CD14-positive monocyte (primary cell): ENCODE data around the gene MCF2L. TPM values are rescaled to one million over a fixed set of nuclear protein-coding genes. Genes with fewer than 3 reads are reported as not detected.

Experiments used
- DNase-seq, 3 donors: peaks; one replicate each; pipeline ENCODE4 v3.0.0-alpha.2; 2011 to 2022
- H2AFZ ChIP-seq: 2 replicates; pipeline ENCODE4 v1.6.0; 2012; ENCODE audit warnings: mild to moderate bottlenecking, low read depth, low read length, inconsistent platforms; ENCODE audit not compliant: insufficient read depth, poor library complexity, severe bottlenecking
- H3K27ac ChIP-seq, 2 donors: 1 replicate in 1 of 2; 2 replicates in 1 of 2; pipeline ENCODE4 v1.5.1; 2012 to 2013; ENCODE audit warnings: low read length in 2 of 2, control low read depth in 1 of 2, inconsistent platforms in 1 of 2, low read depth in 1 of 2, mild to moderate bottlenecking in 1 of 2
- H3K27me3 ChIP-seq, 2 donors: one replicate each; pipeline versions ENCODE4 v1.6.0 to v1.6.1; 2011 to 2013; ENCODE audit warnings: low read length in 2 of 2; ENCODE audit not compliant: control insufficient read depth in 2 of 2, insufficient read depth in 2 of 2
- H3K36me3 ChIP-seq, 2 donors: replicated peaks in 1 of 2; 1 replicate in 1 of 2; 2 replicates in 1 of 2; pipeline versions ENCODE4 v1.5.1 to v1.6.1; 2012 to 2013; ENCODE audit warnings: low read length in 2 of 2, control low read depth in 1 of 2, inconsistent platforms in 1 of 2, mild to moderate bottlenecking in 1 of 2; ENCODE audit not compliant: insufficient read depth in 2 of 2, control insufficient read depth in 1 of 2
- H3K4me1 ChIP-seq, 2 donors: 1 replicate in 1 of 2; 2 replicates in 1 of 2; pipeline versions ENCODE4 v1.5.1 to v1.6.1; 2012 to 2013; ENCODE audit warnings: low read length in 2 of 2, control low read depth in 1 of 2, inconsistent platforms in 1 of 2, mild to moderate bottlenecking in 1 of 2, moderate library complexity in 1 of 2; ENCODE audit not compliant: insufficient read depth in 2 of 2, control insufficient read depth in 1 of 2
- H3K4me2 ChIP-seq: replicated peaks from 2 replicates; pipeline ENCODE3; 2012; ENCODE audit warnings: low read length, moderate library complexity, mild to moderate bottlenecking; ENCODE audit not compliant: poor library complexity, severe bottlenecking; ENCODE audit errors: extremely low read depth
- H3K4me3 ChIP-seq, 3 experiments: fragments of 200-600 bp in 1 of 3; sonication (generic) in 1 of 3; replicated peaks in 1 of 3; 1 replicate in 2 of 3; 2 replicates in 1 of 3; pipeline ENCODE4 v1.5.1; 2011 to 2013; ENCODE audit warnings: low read length in 3 of 3, mild to moderate bottlenecking in 3 of 3, control low read depth in 2 of 3, low read depth in 2 of 3, inconsistent platforms in 1 of 3, moderate library complexity in 1 of 3
- H3K79me2 ChIP-seq: 2 replicates; pipeline ENCODE4 v1.6.0; 2012; ENCODE audit warnings: mild to moderate bottlenecking, control low read depth, inconsistent platforms, low read length, moderate library complexity; ENCODE audit not compliant: insufficient read depth
- H3K9ac ChIP-seq: 2 replicates; pipeline ENCODE4 v1.6.0; 2017; ENCODE audit warnings: low read length, mild to moderate bottlenecking; ENCODE audit not compliant: insufficient read depth, poor library complexity, severe bottlenecking
- H3K9me3 ChIP-seq, 2 donors: replicated peaks in 1 of 2; 1 replicate in 1 of 2; 2 replicates in 1 of 2; pipeline versions ENCODE4 v1.5.1 to v1.6.1; 2012 to 2013; ENCODE audit warnings: low read length in 2 of 2, control low read depth in 1 of 2; ENCODE audit not compliant: control insufficient read depth in 1 of 2, insufficient read depth in 1 of 2
- H4K20me1 ChIP-seq: 2 replicates; pipeline ENCODE4 v1.6.0; 2012; ENCODE audit warnings: mild to moderate bottlenecking, low read length, control low read depth, moderate library complexity; ENCODE audit not compliant: insufficient read depth
- H3K27ac Mint-ChIP-seq, 7 donors: one replicate each; pipeline ENCODE4 v1.8.0; 2020; ENCODE audit warnings: mild to moderate bottlenecking in 7 of 7, mixed read lengths in 7 of 7, moderate library complexity in 6 of 7, inconsistent platforms in 2 of 7
- H3K27me3 Mint-ChIP-seq, 3 donors: one replicate each; pipeline ENCODE4 v1.8.0; 2021 to 2022; ENCODE audit warnings: low read depth in 3 of 3, mild to moderate bottlenecking in 3 of 3, mixed read lengths in 3 of 3, moderate library complexity in 3 of 3, inconsistent platforms in 1 of 3
- H3K36me3 Mint-ChIP-seq, 2 donors: one replicate each; pipeline ENCODE4 v1.8.0; 2020; ENCODE audit warnings: mixed read lengths in 2 of 2, inconsistent platforms in 1 of 2, mild to moderate bottlenecking in 1 of 2
- H3K4me1 Mint-ChIP-seq: one replicate; pipeline ENCODE4 v1.8.0; 2020; ENCODE audit warnings: mild to moderate bottlenecking, mixed read lengths
- H3K4me3 Mint-ChIP-seq, 2 donors: one replicate each; pipeline ENCODE4 v1.8.0; 2020; ENCODE audit warnings: mild to moderate bottlenecking in 2 of 2, mixed read lengths in 2 of 2, moderate library complexity in 1 of 2
- H3K9me3 Mint-ChIP-seq, 7 donors: one replicate each; pipeline ENCODE4 v1.8.0; 2020 to 2022; ENCODE audit warnings: mixed read lengths in 7 of 7, mild to moderate bottlenecking in 6 of 7, moderate library complexity in 6 of 7, inconsistent platforms in 2 of 7
- WGBS: methylation state at CpG from one replicate; pipeline ENCODE4 v1.1.5; 2013; ENCODE audit warnings: missing lambda C conversion rate; ENCODE audit not compliant: insufficient coverage; 5-methylcytosine and 5-hydroxymethylcytosine counted together
- intact Hi-C, 2 donors: fragments of 100-400 bp; cut with micrococcal nuclease; formaldehyde crosslinking; loops; one replicate each; pipeline versions ENCODE4 v1.15.0 to v1.15.1; 2023
- polyA plus RNA-seq, 3 donors: library from polyadenylated mRNA; depleted of rRNA in 1 of 3; unstranded in 2 of 3; stranded (reverse) in 1 of 3; fragments of 300-500 nt in 2 of 3; fragments of >200 nt in 1 of 3; fragmentation: Illumina TruSeq in 2 of 3; gene quantifications; 1 replicate in 2 of 3; 2 replicates in 1 of 3; pipeline ENCODE4 v1.2.3, GENCODE V29; 2012 to 2021
- TF ChIP-seq, protein P1 (sequence below): fragments of 200-600 bp; IDR thresholded peaks from one replicate; pipeline ENCODE4 v1.8.0; 2022; ENCODE audit warnings: antibody characterized with exemption, mild to moderate bottlenecking

MCF2L gene
- polyA plus RNA-seq, 3 donors: not detected

DNA sequence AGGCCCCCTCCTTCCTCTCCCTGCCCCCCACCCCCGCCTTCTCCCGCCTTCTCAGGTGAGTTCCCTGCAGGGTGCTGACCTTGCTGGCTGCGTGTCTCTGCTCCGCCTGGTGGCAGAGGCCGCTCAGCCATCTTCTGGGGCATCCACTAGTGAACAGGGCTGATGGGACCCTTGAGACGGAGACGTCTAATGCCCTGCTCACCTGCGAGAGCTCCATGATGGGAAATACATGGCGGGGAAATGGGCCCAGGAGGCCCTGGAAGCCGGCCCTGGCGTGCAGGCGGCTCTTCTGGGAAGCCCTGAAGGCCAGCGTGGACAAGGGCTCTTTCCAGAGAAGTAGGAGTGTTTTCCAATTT is 121.4 kb downstream of the MCF2L start:
- H3K27ac Mint-ChIP-seq: no peak overlapping the region
- no peak overlapping the region for H3K4me3 ChIP-seq
- TF ChIP-seq, protein P1, sequence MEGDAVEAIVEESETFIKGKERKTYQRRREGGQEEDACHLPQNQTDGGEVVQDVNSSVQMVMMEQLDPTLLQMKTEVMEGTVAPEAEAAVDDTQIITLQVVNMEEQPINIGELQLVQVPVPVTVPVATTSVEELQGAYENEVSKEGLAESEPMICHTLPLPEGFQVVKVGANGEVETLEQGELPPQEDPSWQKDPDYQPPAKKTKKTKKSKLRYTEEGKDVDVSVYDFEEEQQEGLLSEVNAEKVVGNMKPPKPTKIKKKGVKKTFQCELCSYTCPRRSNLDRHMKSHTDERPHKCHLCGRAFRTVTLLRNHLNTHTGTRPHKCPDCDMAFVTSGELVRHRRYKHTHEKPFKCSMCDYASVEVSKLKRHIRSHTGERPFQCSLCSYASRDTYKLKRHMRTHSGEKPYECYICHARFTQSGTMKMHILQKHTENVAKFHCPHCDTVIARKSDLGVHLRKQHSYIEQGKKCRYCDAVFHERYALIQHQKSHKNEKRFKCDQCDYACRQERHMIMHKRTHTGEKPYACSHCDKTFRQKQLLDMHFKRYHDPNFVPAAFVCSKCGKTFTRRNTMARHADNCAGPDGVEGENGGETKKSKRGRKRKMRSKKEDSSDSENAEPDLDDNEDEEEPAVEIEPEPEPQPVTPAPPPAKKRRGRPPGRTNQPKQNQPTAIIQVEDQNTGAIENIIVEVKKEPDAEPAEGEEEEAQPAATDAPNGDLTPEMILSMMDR: no peak
- no peaks in the 10 kb centered on the region for H3K4me1 Mint-ChIP-seq
- H3K9me3 Mint-ChIP-seq: peaks cover 0 to 2% (median 0%) of the 10 kb centered on the region in 7 donors
- H3K9me3 ChIP-seq: no peaks in the 10 kb centered on the region
- H3K27me3 Mint-ChIP-seq: peaks cover 0 to 4% (median 0%) of the 10 kb centered on the region in 3 donors
- no peak overlapping the region for H3K9ac ChIP-seq
- H3K27ac ChIP-seq: no peak overlapping the region
- H3K4me2 ChIP-seq: no peak overlapping the region
- no peaks in the 10 kb centered on the region for H3K36me3 Mint-ChIP-seq
- H3K36me3 ChIP-seq: no peaks in the 10 kb centered on the region
- WGBS: 97% methylated on average over 8 of the region's 13 CpGs
- intact Hi-C loops: no loop called here
- no peaks in the 10 kb centered on the region for H4K20me1 ChIP-seq
- H2AFZ ChIP-seq: no peak overlapping the region
- H3K79me2 ChIP-seq: no peaks in the 10 kb centered on the region
- no peaks in the 10 kb centered on the region for H3K4me1 ChIP-seq
- H3K4me3 Mint-ChIP-seq: no peak overlapping the region
- DNase-seq: no peak
- H3K27me3 ChIP-seq: no peaks in the 10 kb centered on the region

DNA sequence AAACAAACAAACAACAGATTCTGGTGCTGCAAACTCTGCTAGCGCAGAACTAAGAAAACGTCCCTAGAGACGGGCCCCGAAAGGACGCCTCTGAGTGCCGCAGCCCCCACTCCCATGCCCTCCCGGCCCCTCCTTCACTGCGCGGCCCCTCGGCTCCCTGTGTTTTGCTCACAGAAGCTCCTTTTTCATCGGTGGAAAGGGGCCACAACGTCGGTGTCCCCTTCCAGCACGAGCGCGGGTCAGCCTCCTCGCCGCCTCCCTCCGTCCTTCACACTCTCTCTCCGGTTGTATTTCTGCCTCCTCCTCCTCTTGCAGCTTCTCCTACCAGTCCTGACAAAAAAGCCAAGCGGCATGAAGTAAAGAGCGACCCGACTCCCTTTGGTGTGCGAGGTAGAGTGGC is 121.8 kb downstream of the MCF2L start:
- Histone ChIP-seq H3K27ac (no peak overlapping the region), H3K4me1 (no peaks in the 10 kb centered on the region), H3K4me2 (no peak overlapping the region), H3K4me3 (no peak overlapping the region), H4K20me1 (no peaks in the 10 kb centered on the region), H3K36me3 (no peaks in the 10 kb centered on the region), H3K27me3 (no peaks in the 10 kb centered on the region), H3K79me2 (no peaks in the 10 kb centered on the region), H3K9me3 (no peaks in the 10 kb centered on the region), H3K9ac (no peak overlapping the region), H2AFZ (no peak overlapping the region)
- peaks cover 0 to 4% (median 0%) of the 10 kb centered on the region in 3 donors for H3K27me3 Mint-ChIP-seq
- H3K4me3 Mint-ChIP-seq: no peak overlapping the region
- no peaks in the 10 kb centered on the region for H3K36me3 Mint-ChIP-seq
- H3K27ac Mint-ChIP-seq: no peak overlapping the region
- WGBS: 97% methylated on average over 24 of the region's 24 CpGs
- intact Hi-C loops: no loop called here
- no peaks in the 10 kb centered on the region for H3K4me1 Mint-ChIP-seq
- TF ChIP-seq, protein P1: no peak
- no peak for DNase-seq
- H3K9me3 Mint-ChIP-seq: peaks cover 0 to 2% (median 0%) of the 10 kb centered on the region in 7 donors
